ENCODE measurements around the gene DYRK2. TPM values are rescaled to one million over a fixed set of nuclear protein-coding genes. Genes with fewer than 3 reads are reported as not detected.

DYRK2 gene
- total RNA-seq, 1 donor from 2014 or later, result 50.7 TPM

- DNase-seq (ENCODE audit: low read depth), result no peak
- Histone ChIP-seq H3K27me3 (ENCODE audit: insufficient read depth, low read length) (no peaks in the 10 kb centered on the region), H3K4me2 (ENCODE audit: low read length) (no peak overlapping the region), H3K9ac (ENCODE audit: low read length) (no peak overlapping the region), H4K20me1 (ENCODE audit: insufficient read depth, low read length) (peaks cover 4% of the 10 kb centered on the region), H3K9me3 (ENCODE audit: insufficient read depth, low read depth, low read length) (peaks cover 5% of the 10 kb centered on the region), H3K36me3 (ENCODE audit: insufficient read depth, low read length) (no peaks in the 10 kb centered on the region), H3K27ac (ENCODE audit: low read depth, low read length) (no peak overlapping the region), H3K4me3 (ENCODE audit: insufficient read depth, low read depth, low read length) (no peak overlapping the region), H2AFZ (ENCODE audit: low read depth, low read length) (no peak overlapping the region), H3K79me2 (ENCODE audit: insufficient read depth, low read length) (peaks cover 18% of the 10 kb centered on the region), H3K4me1 (ENCODE audit: insufficient read depth, low read length) (peaks cover 11% of the 10 kb centered on the region)
- FAIRE-seq, result no peak
- Mint-ChIP-seq H3K4me1 (ENCODE audit: low read depth, unreplicated experiment) (peaks cover 30% of the 10 kb centered on the region), H3K27me3 (ENCODE audit: low read depth, unreplicated experiment) (no peaks in the 10 kb centered on the region), H3K4me3 (ENCODE audit: unreplicated experiment) (no peak overlapping the region), H3K36me3 (ENCODE audit: low read depth, unreplicated experiment) (peaks cover 14% of the 10 kb centered on the region), H3K9me3 (ENCODE audit: unreplicated experiment) (peaks cover 20% of the 10 kb centered on the region), H3K27ac (ENCODE audit: unreplicated experiment) (no peak overlapping the region)
- no peak for TF ChIP-seq CTCF (IDR thresholded peaks at IDR 0.05; ENCODE audit: insufficient read depth, low read depth, low read length)
- TF ChIP-seq EZH2 (IDR thresholded peaks at IDR 0.05; ENCODE audit: insufficient read depth, low read length), result no peak
Observed at GRCh38 chr12:67669217-67669933, 20.8 kb downstream of the DYRK2 start.

- Histone ChIP-seq H3K79me2 (ENCODE audit: insufficient read depth, low read length) (peaks cover 16% of the 10 kb centered on the region), H3K36me3 (ENCODE audit: insufficient read depth, low read length) (no peaks in the 10 kb centered on the region), H3K4me3 (ENCODE audit: insufficient read depth, low read depth, low read length) (no peak overlapping the region), H3K4me2 (ENCODE audit: low read length) (no peak overlapping the region), H3K27me3 (ENCODE audit: insufficient read depth, low read length) (no peaks in the 10 kb centered on the region), H3K27ac (ENCODE audit: low read depth, low read length) (no peak overlapping the region), H3K4me1 (ENCODE audit: insufficient read depth, low read length) (peaks cover 11% of the 10 kb centered on the region), H2AFZ (ENCODE audit: low read depth, low read length) (no peak overlapping the region), H3K9ac (ENCODE audit: low read length) (no peak overlapping the region), H4K20me1 (ENCODE audit: insufficient read depth, low read length) (peaks cover 4% of the 10 kb centered on the region), H3K9me3 (ENCODE audit: insufficient read depth, low read depth, low read length) (peaks cover 5% of the 10 kb centered on the region)
- Mint-ChIP-seq H3K9me3 (ENCODE audit: unreplicated experiment) (peaks cover 20% of the 10 kb centered on the region), H3K4me3 (ENCODE audit: unreplicated experiment) (no peak overlapping the region), H3K36me3 (ENCODE audit: low read depth, unreplicated experiment) (peaks cover 15% of the 10 kb centered on the region), H3K4me1 (ENCODE audit: low read depth, unreplicated experiment) (peaks cover 29% of the 10 kb centered on the region), H3K27me3 (ENCODE audit: low read depth, unreplicated experiment) (no peaks in the 10 kb centered on the region), H3K27ac (ENCODE audit: unreplicated experiment) (no peak overlapping the region)
- DNase-seq (ENCODE audit: low read depth), result no peak
- TF ChIP-seq CTCF (IDR thresholded peaks at IDR 0.05; ENCODE audit: insufficient read depth, low read depth, low read length) (no peak), EZH2 (IDR thresholded peaks at IDR 0.05; ENCODE audit: insufficient read depth, low read length) (no peak)
- FAIRE-seq, result no peak
Observed at GRCh38 chr12:67669934-67670631, 21.5 kb downstream of the DYRK2 start.
